Measurements from ENCODE around the gene COMMD3. TPM values are rescaled to one million over a fixed set of nuclear protein-coding genes. Genes with fewer than 3 reads are reported as not detected.

Gene COMMD3
- total RNA-seq, 1 experiment from 2014 or later, result 2.4 TPM

- no peak overlapping the region for H4K8ac ChIP-seq (replicated peaks; ENCODE audit: insufficient read length, low read depth, low read length)
- H4K20me1 ChIP-seq (ENCODE audit: control insufficient read depth, insufficient read depth, insufficient read length), result no peaks in the 10 kb centered on the region
- no peak overlapping the region for H2BK15ac ChIP-seq (ENCODE audit: low read depth, low read length)
- no peaks in the 10 kb centered on the region for H3K79me1 ChIP-seq (ENCODE audit: insufficient read depth, low read depth, low read length, poor library complexity, severe bottlenecking)
- H2AK5ac ChIP-seq (ENCODE audit: insufficient read length, low read length), result no peak overlapping the region
- Mint-ChIP-seq H3K4me1 (no peaks in the 10 kb centered on the region), H3K27ac (no peak overlapping the region), H3K27me3 (ENCODE audit: low read depth) (no peaks in the 10 kb centered on the region; the same call in 1 of the 2 replicates), H3K4me3 (no peak overlapping the region), H3K36me3 (ENCODE audit: insufficient read depth in 1 of 3, low read depth in 3 of 3) (no peaks in the 10 kb centered on the region), H3K9me3 (no peaks in the 10 kb centered on the region)
- TF ChIP-seq CTCF (conservative IDR thresholded peaks at IDR 0.05), result no peak
- H4K5ac ChIP-seq (ENCODE audit: insufficient read length, low read depth, low read length), result no peak overlapping the region
- no peak overlapping the region for H2BK120ac ChIP-seq (ENCODE audit: low read depth, low read length, poor library complexity, severe bottlenecking)
- no peak overlapping the region for H3K27ac ChIP-seq (ENCODE audit: insufficient read length, low read depth, low read length)
- H3K23ac ChIP-seq (ENCODE audit: insufficient read length, low read depth, low read length), result no peak overlapping the region
- H3T11ph ChIP-seq (ENCODE audit: low read length), result no peak overlapping the region
- no peak overlapping the region for H3K14ac ChIP-seq (ENCODE audit: insufficient read depth, low read length)
- DNase-seq, result no peak
- H2BK12ac ChIP-seq (ENCODE audit: insufficient read length, low read depth, low read length), result no peak overlapping the region
- no peak overlapping the region for H3K18ac ChIP-seq (ENCODE audit: insufficient read length, low read depth, low read length)
- no peaks in the 10 kb centered on the region for H3K79me2 ChIP-seq (ENCODE audit: insufficient read depth, low read length)
- H3K4me2 ChIP-seq (ENCODE audit: insufficient read depth, insufficient read length, low read length), result no peak overlapping the region
- no peak overlapping the region for H3K4ac ChIP-seq (ENCODE audit: low read depth, low read length)
- no peak overlapping the region for H3K9ac ChIP-seq (ENCODE audit: extremely low read depth, insufficient read length, low read length)
- no peaks in the 10 kb centered on the region for H3K23me2 ChIP-seq (ENCODE audit: insufficient read length, low read depth, low read length, poor library complexity, severe bottlenecking)
- no CpG with 5 or more reads among the region's 6 CpGs for WGBS (ENCODE audit: extremely low coverage, insufficient read length, low lambda C conversion rate)
- no peak overlapping the region for H2BK20ac ChIP-seq (ENCODE audit: low read depth, low read length, poor library complexity, severe bottlenecking)
- no peaks in the 10 kb centered on the region for H3K9me3 ChIP-seq (ENCODE audit: control insufficient read depth, low read depth, low read length)
- no peak overlapping the region for H2BK5ac ChIP-seq (ENCODE audit: insufficient read length, low read length)
- no peak overlapping the region for H4K91ac ChIP-seq (ENCODE audit: insufficient read length, low read depth, low read length)
- no peak overlapping the region for H3K56ac ChIP-seq (ENCODE audit: insufficient read length, low read depth, low read length)
- no peaks in the 10 kb centered on the region for H3K27me3 ChIP-seq (ENCODE audit: insufficient read depth, low read length)
- no peak overlapping the region for H2AFZ ChIP-seq (ENCODE audit: low read length)
- H3K4me1 ChIP-seq (ENCODE audit: insufficient read depth, low read length), result no peaks in the 10 kb centered on the region
Observed at GRCh38 chr10:22363305-22363704, 47.1 kb downstream of the COMMD3 start.

All from H9 (cell line).